Testis (tissue), 3 donors: ENCODE results near the gene CDH4. TPM values are rescaled to one million over a fixed set of nuclear protein-coding genes. Genes with fewer than 3 reads are reported as not detected.

ENCODE experiments used
- DNase-seq: peaks from one replicate; pipeline ENCODE4 v3.0.0-alpha.2; 2019
- H3K27ac ChIP-seq, 2 donors: fragments of 200-600 bp; sonication (generic); one replicate each; pipeline ENCODE4 v1.5.1; 2019
- H3K27me3 ChIP-seq: fragments of 200-600 bp; sonication (generic); one replicate; pipeline ENCODE4 v1.5.1; 2019
- H3K36me3 ChIP-seq: fragments of 200-600 bp; sonication (generic); one replicate; pipeline ENCODE4 v1.5.1; 2017; ENCODE audit warnings: low read depth; ENCODE audit errors: missing control alignments
- H3K4me1 ChIP-seq: fragments of 200-600 bp; sonication (generic); one replicate; pipeline ENCODE4 v1.5.1; 2019
- H3K4me3 ChIP-seq, 2 donors: fragments of 200-600 bp; sonication (generic); one replicate each; pipeline ENCODE4 v1.5.1; 2017 to 2019
- H3K9me3 ChIP-seq: fragments of 200-600 bp; sonication (generic); one replicate; pipeline ENCODE4 v1.5.1; 2017
- CTCF ChIP-seq, 3 experiments: fragments of 450-650 bp in 2 of 3; fragments of 200-600 bp in 1 of 3; sonication (generic) in 1 of 3; IDR thresholded peaks; one replicate each; pipeline ENCODE4 v1.5.1; 2016 to 2019; ENCODE audit warnings: antibody characterized with exemption in 3 of 3, mild to moderate bottlenecking in 2 of 3, moderate library complexity in 1 of 3
- POLR2A ChIP-seq: fragments of 450-650 bp; IDR thresholded peaks from one replicate; pipeline ENCODE4 v1.6.1; 2017; ENCODE audit warnings: antibody characterized with exemption, mild to moderate bottlenecking, moderate library complexity
- WGBS, 2 donors: methylation state at CpG; one replicate each; pipeline ENCODE4 v1.1.5; 2018; 5-methylcytosine and 5-hydroxymethylcytosine counted together
- intact Hi-C: fragments of 100-400 bp; cut with DNase I; formaldehyde crosslinking; loops from one replicate; pipeline ENCODE4 v1.15.1; 2023; ENCODE audit warnings: low total_unique reads
- polyA plus RNA-seq: library from polyadenylated mRNA; stranded (reverse); fragments of 350-450 nt; fragmentation: Illumina TruSeq; extraction: RNeasy Lipid Tissue Mini Kit (QIAGEN cat#74804); gene quantifications from one replicate; pipeline ENCODE4 v1.2.3, GENCODE V29; 2014; ENCODE audit warnings: low read depth, low replicate concordance; ENCODE audit not compliant: insufficient read depth
- total RNA-seq, 2 donors: library from RNA; depleted of rRNA; stranded (reverse); fragments of >200 nt; gene quantifications; one replicate each; pipeline ENCODE4 v1.2.3, GENCODE V29; 2016

The CDH4 gene
- total and polyA plus RNA-seq, 3 donors from 2014 or later = 1.4 to 3.3 (median 1.9) TPM

GRCh38 chr20:61210862-61211261 lies 41.2 kb upstream of the CDH4 start:
- 77 to 90% methylated on average over 6 of the region's 6 CpGs for WGBS, 2 donors
- no peaks in the 10 kb centered on the region for H3K9me3 ChIP-seq
- H3K27ac ChIP-seq = no peak overlapping the region
- intact Hi-C loops = no loop called here
- no peak overlapping the region for H3K4me3 ChIP-seq
- no peaks in the 10 kb centered on the region for H3K4me1 ChIP-seq
- H3K27me3 ChIP-seq = no peaks in the 10 kb centered on the region
- no peak for DNase-seq
- no peak for TF ChIP-seq CTCF (IDR thresholded peaks at IDR 0.05)
- no peak for TF ChIP-seq POLR2A
- no peaks in the 10 kb centered on the region for H3K36me3 ChIP-seq

- no peak for TF ChIP-seq CTCF (IDR thresholded peaks at IDR 0.05)
- TF ChIP-seq POLR2A = no peak
- Histone ChIP-seq H3K27me3 (no peaks in the 10 kb centered on the region), H3K36me3 (no peaks in the 10 kb centered on the region), H3K9me3 (no peaks in the 10 kb centered on the region), H3K4me3 (no peak overlapping the region), H3K4me1 (no peaks in the 10 kb centered on the region), H3K27ac (no peak overlapping the region)
- no peak for DNase-seq
- intact Hi-C loops = no loop called here
- 84 to 89% methylated on average over 1 of the region's 1 CpG for WGBS, 2 donors
Measured at GRCh38 chr20:61217848-61218247, 34.2 kb upstream of the CDH4 start.

- H3K27ac ChIP-seq = no peak overlapping the region
- TF ChIP-seq POLR2A (no peak), CTCF (IDR thresholded peaks at IDR 0.05) (no peak)
- no peak overlapping the region for H3K4me3 ChIP-seq
- no peaks in the 10 kb centered on the region for H3K9me3 ChIP-seq
- intact Hi-C loops = no loop called here
- DNase-seq = no peak
- no peaks in the 10 kb centered on the region for H3K4me1 ChIP-seq
- H3K36me3 ChIP-seq = no peaks in the 10 kb centered on the region
- H3K27me3 ChIP-seq = no peaks in the 10 kb centered on the region
Measured at GRCh38 chr20:61219021-61219431, 33.0 kb upstream of the CDH4 start.

GRCh38 chr20:61220131-61220530 lies 31.9 kb upstream of the CDH4 start:
- DNase-seq = no peak
- Histone ChIP-seq H3K4me1 (no peaks in the 10 kb centered on the region), H3K36me3 (no peaks in the 10 kb centered on the region), H3K27me3 (no peaks in the 10 kb centered on the region), H3K9me3 (no peaks in the 10 kb centered on the region), H3K4me3 (no peak overlapping the region), H3K27ac (no peak overlapping the region)
- 86 to 87% methylated on average over 4 of the region's 4 CpGs for WGBS, 2 donors
- TF ChIP-seq POLR2A = no peak
- no peak for TF ChIP-seq CTCF (IDR thresholded peaks at IDR 0.05)
- intact Hi-C loops = no loop called here

- intact Hi-C loops = no loop called here
Measured at GRCh38 chr20:61220626-61221325, 31.3 kb upstream of the CDH4 start.

More at GRCh38 chr20:61220626-61221325, 31.3 kb upstream of the CDH4 start:
- TF ChIP-seq POLR2A (no peak), CTCF (IDR thresholded peaks at IDR 0.05) (no peak)
- DNase-seq = no peak
- H3K27ac ChIP-seq = no peak overlapping the region
- H3K4me3 ChIP-seq = no peak overlapping the region
- no peaks in the 10 kb centered on the region for H3K36me3 ChIP-seq
- H3K27me3 ChIP-seq = no peaks in the 10 kb centered on the region
- no peaks in the 10 kb centered on the region for H3K4me1 ChIP-seq
- no peaks in the 10 kb centered on the region for H3K9me3 ChIP-seq
- 70 to 81% methylated on average over 17 of the region's 17 CpGs for WGBS, 2 donors
